Lung (tissue), 12 donors: ENCODE measurements around the gene NBAS. TPM values are rescaled to one million over a fixed set of nuclear protein-coding genes. Genes with fewer than 3 reads are reported as not detected.
A peak's percentile ranks its signal among the peaks of the same experiment; 100 is the strongest.

Experiments used
- ATAC-seq: fragments of 200-7000 bp; cut with Tn5 transposase; one replicate; pipeline ENCODE4 v1.9.1; 2020; ENCODE audit warnings: moderate number of reproducible peaks; ENCODE audit not compliant: insufficient read depth, low FRiP score
- DNase-seq, 3 donors: peaks; one replicate each; pipeline ENCODE4 v3.0.0-alpha.2; 2013 to 2017
- H3K27ac ChIP-seq, 2 donors: one replicate each; pipeline ENCODE4 v1.5.1; 2013; ENCODE audit warnings: mild to moderate bottlenecking in 2 of 2, moderate library complexity in 2 of 2, control low read depth in 1 of 2, inconsistent platforms in 1 of 2, low read depth in 1 of 2, low read length in 1 of 2
- H3K27me3 ChIP-seq, 3 donors: one replicate each; pipeline ENCODE4 v1.5.1; 2013; ENCODE audit warnings: low read length in 2 of 3; ENCODE audit not compliant: control insufficient read depth in 3 of 3, insufficient read depth in 3 of 3
- H3K36me3 ChIP-seq, 4 donors: one replicate each; pipeline ENCODE4 v1.5.1; 2013; ENCODE audit warnings: low read length in 4 of 4, mild to moderate bottlenecking in 1 of 4, moderate library complexity in 1 of 4; ENCODE audit not compliant: control insufficient read depth in 4 of 4, insufficient read depth in 4 of 4
- H3K4me1 ChIP-seq, 5 donors: one replicate each; pipeline ENCODE4 v1.5.1; 2013; ENCODE audit warnings: low read length in 5 of 5, mild to moderate bottlenecking in 2 of 5, moderate library complexity in 1 of 5; ENCODE audit not compliant: control insufficient read depth in 5 of 5, insufficient read depth in 5 of 5
- H3K4me3 ChIP-seq: one replicate; pipeline ENCODE4 v1.5.1; 2013; ENCODE audit warnings: mild to moderate bottlenecking, control low read depth, moderate library complexity
- H3K9ac ChIP-seq, 2 donors: one replicate each; pipeline ENCODE4 v1.5.1; 2013; ENCODE audit warnings: low read length in 2 of 2, control low read depth in 1 of 2; ENCODE audit not compliant: insufficient read depth in 1 of 2
- H3K9me3 ChIP-seq, 4 donors: one replicate each; pipeline ENCODE4 v1.5.1; 2013; ENCODE audit warnings: low read length in 3 of 4, mild to moderate bottlenecking in 1 of 4, moderate library complexity in 1 of 4; ENCODE audit not compliant: control insufficient read depth in 4 of 4, insufficient read depth in 3 of 4
- WGBS, 2 donors: extraction: QIAGEN DNeasy Blood & Tissue Kit; methylation state at CpG; one replicate each; pipeline ENCODE4 v1.1.7; 2013; 5-methylcytosine and 5-hydroxymethylcytosine counted together
- polyA plus RNA-seq, 2 donors: library from polyadenylated mRNA; stranded (reverse); fragments of 200-250 nt; gene quantifications; one replicate each; pipeline ENCODE4 v1.2.1, GENCODE V29; 2013
- total RNA-seq, 2 donors: library from RNA; depleted of rRNA in 1 of 2; stranded (reverse); fragments of >200 nt in 1 of 2; gene quantifications; one replicate each; pipeline ENCODE4 v1.2.1, GENCODE V29; 2014 to 2021
- TF ChIP-seq, protein P1 (sequence below): IDR thresholded peaks from 2 replicates; pipeline ENCODE4 v1.5.1; 2012; ENCODE audit warnings: mild to moderate bottlenecking; ENCODE audit errors: control extremely low read depth, extremely low read depth
- donor health status: control.
- donor health status: control.
- donor health status: Bipolar disorder and iron deficiency.
- donor health status: healthy.
- donor health status: DM: yes; HTN: yes; CAD: no.

The NBAS gene
- total and polyA plus RNA-seq, 4 donors: 15.6 to 61.3 (median 35.4) TPM

DNA sequence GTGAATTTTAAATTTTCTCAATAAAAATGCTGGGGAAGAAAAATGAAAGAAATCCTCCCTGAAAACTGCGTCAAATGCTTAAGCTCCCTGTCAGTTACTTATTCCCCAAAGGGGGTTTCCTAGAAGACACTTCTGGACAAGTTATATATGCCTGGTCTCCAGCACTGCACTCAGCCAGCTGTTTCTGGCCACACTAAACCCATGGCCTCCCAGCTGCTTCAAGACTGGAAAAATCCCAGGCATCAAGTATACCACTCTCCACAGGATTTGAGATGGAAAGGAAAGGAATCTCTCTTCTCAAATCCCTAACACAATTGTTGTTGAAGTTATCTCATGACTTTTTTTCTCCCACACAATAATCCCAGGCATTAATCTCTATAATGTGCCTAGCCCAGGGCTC, 245.7 kb downstream of the NBAS start:
- no peak for DNase-seq
- Histone ChIP-seq H3K9me3 (peaks cover 0 to 2% (median 0%) of the 10 kb centered on the region in 4 donors), H3K27ac (no peak overlapping the region), H3K36me3 (peaks cover 0 to 6% (median 3%) of the 10 kb centered on the region in 4 donors), H3K27me3 (no peaks in the 10 kb centered on the region), H3K4me1 (peaks cover 0 to 4% (median 0%) of the 10 kb centered on the region in 5 donors), H3K9ac (no peak overlapping the region), H3K4me3 (no peak overlapping the region)
- TF ChIP-seq, protein P1, sequence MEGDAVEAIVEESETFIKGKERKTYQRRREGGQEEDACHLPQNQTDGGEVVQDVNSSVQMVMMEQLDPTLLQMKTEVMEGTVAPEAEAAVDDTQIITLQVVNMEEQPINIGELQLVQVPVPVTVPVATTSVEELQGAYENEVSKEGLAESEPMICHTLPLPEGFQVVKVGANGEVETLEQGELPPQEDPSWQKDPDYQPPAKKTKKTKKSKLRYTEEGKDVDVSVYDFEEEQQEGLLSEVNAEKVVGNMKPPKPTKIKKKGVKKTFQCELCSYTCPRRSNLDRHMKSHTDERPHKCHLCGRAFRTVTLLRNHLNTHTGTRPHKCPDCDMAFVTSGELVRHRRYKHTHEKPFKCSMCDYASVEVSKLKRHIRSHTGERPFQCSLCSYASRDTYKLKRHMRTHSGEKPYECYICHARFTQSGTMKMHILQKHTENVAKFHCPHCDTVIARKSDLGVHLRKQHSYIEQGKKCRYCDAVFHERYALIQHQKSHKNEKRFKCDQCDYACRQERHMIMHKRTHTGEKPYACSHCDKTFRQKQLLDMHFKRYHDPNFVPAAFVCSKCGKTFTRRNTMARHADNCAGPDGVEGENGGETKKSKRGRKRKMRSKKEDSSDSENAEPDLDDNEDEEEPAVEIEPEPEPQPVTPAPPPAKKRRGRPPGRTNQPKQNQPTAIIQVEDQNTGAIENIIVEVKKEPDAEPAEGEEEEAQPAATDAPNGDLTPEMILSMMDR: no peak
- no peak for ATAC-seq
- 100% methylated on average over 1 of the region's 1 CpG for WGBS, 2 donors

DNA sequence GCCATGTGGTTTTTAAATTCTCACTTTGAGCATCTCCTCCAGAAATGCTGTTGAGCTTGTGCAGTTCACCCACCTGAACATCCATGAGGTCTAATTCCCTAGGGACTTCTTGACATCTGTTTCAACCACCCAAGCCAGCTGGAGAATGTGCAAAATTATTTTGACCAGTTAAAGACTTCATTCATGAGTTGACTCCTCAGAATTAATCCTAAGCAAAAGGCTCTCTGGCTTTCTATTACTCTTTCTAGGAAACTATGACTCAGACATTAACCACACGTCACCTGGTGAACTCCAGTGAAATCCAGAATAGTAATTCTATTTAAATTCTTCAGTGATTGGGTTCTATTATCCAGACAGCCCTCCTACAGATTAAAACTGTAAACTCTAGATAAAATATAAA, 247.5 kb downstream of the NBAS start:
- DNase-seq: no peak
- H3K36me3 ChIP-seq: peaks cover 0 to 6% (median 3%) of the 10 kb centered on the region in 4 donors
- H3K9me3 ChIP-seq: peaks cover 0 to 2% (median 0%) of the 10 kb centered on the region in 4 donors
- peaks cover 0 to 4% (median 0%) of the 10 kb centered on the region in 5 donors for H3K4me1 ChIP-seq
- WGBS, 2 donors: 74 to 76% methylated on average over 1 of the region's 1 CpG
- no peak for ATAC-seq
- H3K27me3 ChIP-seq: no peaks in the 10 kb centered on the region
- no peak overlapping the region for H3K27ac ChIP-seq
- H3K4me3 ChIP-seq: no peak overlapping the region
- no peak overlapping the region for H3K9ac ChIP-seq
- TF ChIP-seq, protein P1: no peak

DNA sequence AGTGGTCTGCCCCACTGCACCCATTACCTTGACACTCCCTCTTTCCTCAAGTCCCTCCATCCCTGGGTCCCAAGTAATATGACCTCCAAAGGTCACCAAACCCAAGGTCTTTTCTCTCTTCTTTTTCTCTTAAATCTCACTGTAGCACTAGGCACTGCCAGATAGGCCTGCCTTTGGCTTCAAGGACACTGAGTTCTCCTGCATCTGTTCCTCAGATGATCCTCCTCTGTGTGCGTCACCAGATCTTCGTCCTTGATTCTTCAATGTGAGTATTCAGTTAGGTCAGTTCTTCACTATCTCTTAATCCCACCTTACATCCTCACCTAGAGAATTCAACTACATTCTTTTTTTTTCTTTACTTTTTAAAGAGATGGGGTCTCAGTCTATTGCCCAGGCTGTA, 249.2 kb downstream of the NBAS start:
- Histone ChIP-seq H3K9me3 (peaks cover 0 to 1% (median 0%) of the 10 kb centered on the region in 4 donors), H3K9ac (no peak overlapping the region), H3K4me3 (no peak overlapping the region), H3K36me3 (peaks cover 0 to 7% (median 3%) of the 10 kb centered on the region in 4 donors), H3K4me1 (peaks cover 0 to 4% (median 0%) of the 10 kb centered on the region in 5 donors), H3K27ac (no peak overlapping the region), H3K27me3 (no peaks in the 10 kb centered on the region)
- ATAC-seq (no peak), DNase-seq (no peak)
- TF ChIP-seq, protein P1: no peak
- 97% methylated on average over 2 of the region's 2 CpGs for WGBS, 2 donors

DNA sequence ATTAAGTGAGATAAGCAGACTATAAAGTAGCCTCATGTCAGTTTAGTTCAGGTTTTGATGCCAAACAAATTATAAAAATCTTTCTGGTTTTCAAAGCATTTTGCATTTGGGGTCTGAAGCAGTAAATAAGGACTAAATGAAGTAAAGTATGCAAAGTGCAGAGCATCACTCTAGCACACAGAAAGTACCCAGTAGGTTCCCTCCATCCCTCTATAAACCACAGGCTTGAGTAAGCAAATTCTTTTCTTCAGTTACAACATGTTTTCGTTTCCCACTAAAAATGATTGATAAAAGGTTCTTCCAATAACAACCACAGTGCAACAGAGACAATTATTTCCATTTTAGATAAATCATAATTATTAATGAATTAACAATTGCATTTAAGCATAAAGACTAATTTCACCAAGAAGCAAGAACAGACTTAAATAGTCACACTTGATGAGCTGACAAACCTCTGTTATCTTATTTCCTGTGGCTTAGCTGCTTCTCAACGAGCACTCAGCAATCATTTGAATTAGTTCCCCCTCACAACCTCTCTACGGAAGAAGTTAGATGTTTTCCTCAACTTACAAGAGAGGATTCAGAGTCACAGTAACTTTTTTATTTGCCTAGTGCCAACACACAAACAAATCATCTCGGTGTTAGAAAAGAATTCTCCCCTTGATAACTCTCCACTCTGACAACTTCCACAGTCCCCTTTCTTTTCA, 249.8 kb downstream of the NBAS start:
- ATAC-seq: no peak
- TF ChIP-seq, protein P1: no peak
- no peaks in the 10 kb centered on the region for H3K27me3 ChIP-seq
- no peak overlapping the region for H3K27ac ChIP-seq
- peaks cover 0 to 6% (median 2%) of the 10 kb centered on the region in 4 donors for H3K36me3 ChIP-seq
- no peak overlapping the region for H3K4me3 ChIP-seq
- DNase-seq: peak in 2 of 3 donors; percentile 8 to 35
- H3K4me1 ChIP-seq: peaks cover 0 to 6% (median 0%) of the 10 kb centered on the region in 5 donors
- no peak overlapping the region for H3K9ac ChIP-seq
- WGBS, 2 donors: 20 to 30% methylated on average over 4 of the region's 4 CpGs
- H3K9me3 ChIP-seq: peaks cover 0 to 2% (median 0%) of the 10 kb centered on the region in 4 donors
